GM10248 (cell line): ENCODE data around the gene MYRF.

Experiments
- CTCF ChIA-PET: fragments of 300-600 bp; sonication (Branson Sonifier 250); formaldehyde crosslinking; extraction: SDS; loops from one replicate; lab custom pipeline; 2021; ENCODE audit warnings: antibody characterized with exemption; lab: Yijun Ruan, JAX
- POLR2A ChIA-PET: fragments of 350-650 bp; sonication (Branson Sonifier 250); formaldehyde crosslinking; extraction: SDS; loops from one replicate; lab custom pipeline; 2020; ENCODE audit warnings: antibody characterized with exemption; lab: Yijun Ruan, JAX
- DNase-seq: peaks from one replicate; pipeline ENCODE4 v3.0.0; 2012; ENCODE audit errors: extremely low spot score
- TF ChIP-seq, protein P1 (sequence below): IDR thresholded peaks from 2 replicates; pipeline ENCODE4 v1.5.1; 2012; ENCODE audit warnings: mild to moderate bottlenecking, low read depth; ENCODE audit errors: extremely low read depth, missing control alignments, control extremely low read depth

Gene MYRF

DNA sequence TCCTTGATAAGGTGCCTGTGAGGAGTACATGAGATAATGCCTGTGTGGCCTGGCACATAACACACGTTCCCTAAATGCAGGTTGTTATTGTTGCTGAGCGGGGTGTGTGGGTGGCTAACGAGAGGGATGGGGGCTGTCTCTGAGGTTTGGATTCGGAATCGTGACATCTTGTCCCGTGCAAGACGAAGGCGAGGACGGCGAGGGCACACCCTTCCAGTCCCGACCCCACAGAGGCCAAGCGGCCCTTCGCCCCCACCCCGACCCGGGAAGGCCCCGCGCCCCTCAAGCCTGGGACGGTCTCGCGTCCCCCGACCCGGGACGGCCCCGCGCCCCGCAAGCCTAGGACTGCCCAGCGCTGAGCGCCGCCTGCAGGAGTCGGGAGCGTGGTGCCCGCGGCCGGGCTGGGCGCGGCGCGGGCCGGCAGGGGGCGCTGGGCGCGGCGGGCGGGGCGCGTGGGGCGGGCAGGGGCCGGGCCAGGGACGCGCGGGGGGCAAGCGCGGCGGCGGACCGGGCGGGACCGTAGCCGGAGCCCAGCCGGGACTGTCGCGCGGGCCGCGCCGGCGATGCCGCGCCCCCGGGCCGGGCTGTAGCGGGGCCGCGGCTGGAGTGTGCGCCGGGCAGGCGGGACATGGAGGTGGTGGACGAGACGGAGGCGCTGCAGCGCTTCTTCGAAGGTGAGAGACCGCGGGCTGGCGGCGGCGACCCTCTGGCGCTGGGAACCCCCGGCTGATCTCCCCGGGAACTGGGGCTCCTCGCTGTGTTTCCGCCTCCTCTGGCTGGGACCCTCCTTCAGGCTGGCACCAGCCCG, at the start of gene MYRF:
TSS of gene MYRF (plus strand) at position 520 of the 808 bp plus-strand sequence. CDS start at position 629, 109 bp downstream.
- peak; percentile 83 for DNase-seq
- ChIA-PET POLR2A (no interaction called here), CTCF (interaction anchor here (1.2 to 6.6 kb wide), 5 partner anchors 19 to 114 kb away, joined by 3 to 91 read pairs (median 7); partner anchors contain the start of genes FEN1 and TMEM258)
- TF ChIP-seq, protein P1, sequence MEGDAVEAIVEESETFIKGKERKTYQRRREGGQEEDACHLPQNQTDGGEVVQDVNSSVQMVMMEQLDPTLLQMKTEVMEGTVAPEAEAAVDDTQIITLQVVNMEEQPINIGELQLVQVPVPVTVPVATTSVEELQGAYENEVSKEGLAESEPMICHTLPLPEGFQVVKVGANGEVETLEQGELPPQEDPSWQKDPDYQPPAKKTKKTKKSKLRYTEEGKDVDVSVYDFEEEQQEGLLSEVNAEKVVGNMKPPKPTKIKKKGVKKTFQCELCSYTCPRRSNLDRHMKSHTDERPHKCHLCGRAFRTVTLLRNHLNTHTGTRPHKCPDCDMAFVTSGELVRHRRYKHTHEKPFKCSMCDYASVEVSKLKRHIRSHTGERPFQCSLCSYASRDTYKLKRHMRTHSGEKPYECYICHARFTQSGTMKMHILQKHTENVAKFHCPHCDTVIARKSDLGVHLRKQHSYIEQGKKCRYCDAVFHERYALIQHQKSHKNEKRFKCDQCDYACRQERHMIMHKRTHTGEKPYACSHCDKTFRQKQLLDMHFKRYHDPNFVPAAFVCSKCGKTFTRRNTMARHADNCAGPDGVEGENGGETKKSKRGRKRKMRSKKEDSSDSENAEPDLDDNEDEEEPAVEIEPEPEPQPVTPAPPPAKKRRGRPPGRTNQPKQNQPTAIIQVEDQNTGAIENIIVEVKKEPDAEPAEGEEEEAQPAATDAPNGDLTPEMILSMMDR, result peak; percentile 92

DNA sequence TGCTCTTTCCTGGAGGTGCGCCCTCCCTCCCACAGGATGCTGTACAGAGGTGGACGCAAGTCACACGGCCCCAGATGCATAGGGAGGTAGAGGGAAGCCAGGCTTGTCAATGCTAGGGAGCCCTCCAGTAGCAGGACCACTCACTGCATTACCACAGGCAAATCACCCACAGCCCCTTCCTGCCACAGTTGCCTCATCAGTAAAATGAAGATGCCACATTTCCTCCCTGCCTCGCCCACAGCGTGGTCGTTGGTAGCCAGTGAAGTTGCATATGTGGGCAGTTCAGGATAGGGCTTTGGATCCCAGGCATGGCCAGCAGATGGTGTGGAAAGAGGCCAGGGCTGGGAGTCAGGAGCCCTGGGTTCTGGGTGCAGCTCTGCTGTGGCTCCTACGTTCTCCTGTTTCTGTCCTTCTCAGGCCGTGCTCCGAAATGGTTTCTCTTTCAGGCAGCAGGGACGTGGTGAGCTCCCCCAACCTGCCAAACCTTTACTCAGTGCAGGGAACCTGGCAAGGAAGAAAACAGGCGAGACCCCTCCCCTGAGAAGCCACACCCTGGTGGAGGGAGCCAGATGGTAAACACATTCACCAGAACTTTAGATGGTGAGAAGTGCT, 49.6 kb upstream of the MYRF start:
- ChIA-PET POLR2A (no interaction called here), CTCF (interaction anchor here (1.0 to 3.1 kb wide), 3 partner anchors 8 to 31 kb away, joined by 3 to 8 read pairs (median 8); no protein-coding TSS in a partner anchor)
- TF ChIP-seq, protein P1, result no peak
- no peak for DNase-seq

DNA sequence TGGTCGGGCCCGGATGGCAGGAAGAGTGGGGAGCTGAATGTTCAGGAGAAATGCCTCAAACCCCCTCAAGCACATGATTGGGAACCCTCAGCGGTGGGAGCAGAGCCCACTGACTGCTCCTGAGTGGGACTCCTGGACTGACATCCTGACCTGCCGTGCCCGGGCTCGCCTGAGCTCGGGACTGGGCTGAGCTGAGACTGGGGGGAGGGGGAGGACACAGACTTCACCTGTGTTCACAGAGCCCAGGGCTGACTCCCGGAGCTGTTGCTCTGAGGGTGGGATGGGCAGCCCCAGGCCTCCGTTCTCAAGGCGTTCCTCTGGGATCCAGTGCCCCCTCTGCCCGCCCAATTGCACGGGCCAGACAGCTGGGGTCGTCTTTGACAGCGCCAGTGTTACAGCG, 47.6 kb upstream of the MYRF start:
- TF ChIP-seq, protein P1, result no peak
- ChIA-PET CTCF (interaction anchor here (2.3 to 3.1 kb wide), 2 partner anchors 10 to 29 kb away, joined by 8 read pairs; no protein-coding TSS in a partner anchor), POLR2A (interaction anchor here (0.6 kb wide), 1 partner anchor 116 kb away, joined by 5 read pairs; no protein-coding TSS in a partner anchor)
- no peak for DNase-seq

DNA sequence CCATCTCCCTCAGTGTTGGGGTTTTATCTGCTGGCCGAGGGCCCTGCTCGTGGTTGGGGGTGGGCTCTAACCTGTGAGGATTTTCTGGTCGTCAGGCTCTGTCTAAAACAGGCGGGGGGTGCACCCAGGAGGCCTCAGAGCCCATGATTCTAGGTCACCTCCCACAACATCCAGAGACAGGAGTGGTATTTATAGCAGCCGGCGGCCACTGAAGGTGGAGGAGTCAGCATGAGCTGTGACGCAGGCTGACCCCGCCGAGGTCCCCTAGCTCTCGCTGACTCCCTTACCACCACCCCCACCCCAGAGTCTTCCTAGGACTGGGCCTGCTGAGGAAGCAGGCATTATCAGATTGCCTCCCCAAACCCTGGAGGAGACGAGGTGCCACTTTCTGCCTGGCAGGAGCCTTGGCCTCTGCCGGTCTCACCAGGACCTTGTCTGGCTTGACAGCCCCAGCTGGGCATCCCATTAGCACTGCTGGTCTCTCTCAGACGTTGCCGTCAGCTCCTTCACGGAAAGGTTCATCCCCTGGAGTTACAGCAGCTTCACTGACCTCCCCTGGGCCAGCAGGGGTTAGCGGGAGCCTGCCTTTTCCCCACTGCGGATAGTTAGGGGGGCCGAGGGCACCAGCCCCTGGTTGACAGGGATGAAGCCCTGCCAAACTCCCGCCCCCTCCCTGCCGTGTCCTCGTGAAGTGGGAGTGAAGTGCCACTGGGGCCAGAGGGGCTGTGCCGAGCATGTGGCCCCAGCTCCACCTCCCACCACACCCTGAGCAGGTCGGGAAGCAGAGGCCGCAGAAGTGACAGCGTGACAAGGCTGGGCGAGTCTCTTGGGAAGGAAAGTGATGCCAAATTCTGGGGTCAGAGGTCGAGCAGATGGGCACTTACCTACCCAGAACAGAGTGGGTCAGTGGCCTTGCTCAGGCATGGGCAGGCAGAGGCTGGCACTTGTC, 45.7 kb upstream of the MYRF start:
- ChIA-PET POLR2A (no interaction called here), CTCF (interaction anchor here (1.1 kb wide), 1 partner anchor 31 kb away, joined by 3 read pairs; no protein-coding TSS in a partner anchor)
- no peak for DNase-seq
- TF ChIP-seq, protein P1, result no peak

DNA sequence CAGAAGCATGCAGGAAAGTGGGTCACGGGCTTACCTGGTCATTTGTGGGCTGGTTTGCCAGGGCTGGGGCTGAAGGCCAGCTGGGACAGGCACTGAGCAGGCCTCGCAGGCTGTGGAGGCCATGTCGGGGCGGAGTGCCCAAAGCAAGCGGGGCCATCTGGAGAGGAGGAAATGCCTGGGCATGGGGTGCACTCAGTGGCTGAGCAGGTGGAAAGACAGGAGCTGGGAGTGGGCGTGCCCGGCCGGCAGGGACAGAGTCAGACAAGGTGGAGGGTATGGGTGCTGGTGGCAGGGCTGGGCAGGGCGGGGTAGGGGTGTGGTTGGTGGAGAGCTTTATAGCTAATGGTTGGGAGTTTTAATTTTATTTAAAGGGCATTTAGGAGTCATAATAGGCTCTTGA, 44.9 kb upstream of the MYRF start:
- POLR2A ChIA-PET, result no interaction called here
- CTCF ChIA-PET, result interaction anchor here (0.9 to 1.4 kb wide), 2 partner anchors 26 to 29 kb away, joined by 3 read pairs; no protein-coding TSS in a partner anchor
- TF ChIP-seq, protein P1, result no peak
- no peak for DNase-seq
